Measurements from ENCODE around the gene ARVCF. TPM values are rescaled to one million over a fixed set of nuclear protein-coding genes. Genes with fewer than 3 reads are reported as not detected.

The ARVCF gene
- total and polyA plus RNA-seq, 2 of the 8 experiments (the other 6 are each of a cell fraction or from before 2014, with no cell fraction given) = 31.0 to 43.2 TPM

DNA sequence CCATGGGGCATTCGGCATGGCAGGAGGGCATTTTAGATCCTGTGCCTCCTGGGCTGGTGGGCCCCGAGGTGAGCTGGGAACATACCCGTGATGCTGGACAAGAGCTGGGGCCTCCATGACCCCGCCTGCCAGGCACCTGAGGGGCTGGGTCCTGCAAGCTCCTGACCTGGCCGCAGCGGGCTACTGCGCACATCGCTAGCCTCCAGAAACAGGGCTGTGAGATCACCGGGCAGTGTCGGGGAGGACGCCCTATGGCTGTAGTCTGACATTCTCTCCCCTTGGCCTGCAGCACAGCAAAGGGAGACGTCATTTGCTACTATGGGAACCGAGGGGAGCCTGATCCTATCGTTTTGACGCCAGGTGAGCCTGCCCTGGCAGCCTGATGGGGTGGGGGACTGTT is 39.0 kb upstream of the ARVCF start:
- Histone ChIP-seq H3K9ac (replicated peaks in 1 of 4; ENCODE audit: extremely low read depth in 1 of 4, low read depth in 3 of 4, low read length in 3 of 4) (no peak overlapping the region), H2AFZ (ENCODE audit: low read length) (no peak overlapping the region), H3K4me1 (replicated peaks in 1 of 4; ENCODE audit: control insufficient read depth in 3 of 4, insufficient read depth in 4 of 4, low read length in 3 of 4) (no peaks in the 10 kb centered on the region), H3K4ac (replicated peaks; ENCODE audit: insufficient read length, low read depth, low read length) (no peak overlapping the region), H2BK20ac (ENCODE audit: low read length) (no peak overlapping the region), H3K23me2 (ENCODE audit: low read depth, low read length) (0 out of 2 replicates have a peak, but pooled peaks cover 2% of the 10 kb centered on the region), H3K23ac (ENCODE audit: insufficient read length) (no peak overlapping the region), H2AK5ac (ENCODE audit: low read depth, low read length) (no peak overlapping the region), H3K56ac (replicated peaks; ENCODE audit: insufficient read length, low read depth, low read length) (no peak overlapping the region), H3K4me3 (ENCODE audit: extremely low read depth in 1 of 4, insufficient read depth in 2 of 4, low read depth in 3 of 4, low read length in 4 of 4) (no peak overlapping the region), H3K14ac (ENCODE audit: insufficient read length) (no peak overlapping the region), H2BK120ac (replicated peaks; ENCODE audit: low read depth, low read length) (no peak overlapping the region), H3K79me2 (ENCODE audit: control insufficient read depth in 1 of 2, insufficient read depth in 2 of 2, low read length in 2 of 2) (no peaks in the 10 kb centered on the region), H4K20me1 (replicated peaks in 1 of 2; ENCODE audit: control insufficient read depth in 1 of 2, insufficient read depth in 2 of 2, low read length in 2 of 2) (peaks cover 0 to 5% of the 10 kb centered on the region in 2 experiments), H3K18ac (ENCODE audit: extremely low read depth, low read length) (no peak overlapping the region), H3K9me3 (ENCODE audit: insufficient read depth in 2 of 2, low read depth in 1 of 2, low read length in 1 of 2) (no peaks in the 10 kb centered on the region), H3K27me3 (replicated peaks in 1 of 4; ENCODE audit: control insufficient read depth in 3 of 4, extremely low read depth in 1 of 4, insufficient read depth in 3 of 4, low read length in 3 of 4) (no peaks in the 10 kb centered on the region; a peak in 1 of 7 replicates), H2BK15ac (ENCODE audit: low read length) (no peak overlapping the region), H3K4me2 (ENCODE audit: insufficient read depth in 1 of 2, low read depth in 2 of 2, low read length in 2 of 2) (no peak overlapping the region), H2BK5ac (ENCODE audit: low read depth, low read length) (no peak overlapping the region), H3K36me3 (ENCODE audit: control insufficient read depth in 2 of 4, insufficient read depth in 4 of 4, low read length in 3 of 4) (no peaks in the 10 kb centered on the region), H4K5ac (ENCODE audit: insufficient read length, low read depth, low read length) (no peak overlapping the region), H3K27ac (ENCODE audit: low read depth, low read length) (no peak overlapping the region), H2BK12ac (ENCODE audit: low read depth, low read length) (no peak overlapping the region), H4K8ac (ENCODE audit: extremely low read depth, insufficient read depth, low read length) (no peak overlapping the region), H3K79me1 (ENCODE audit: low read depth, low read length) (no peaks in the 10 kb centered on the region), H4K91ac (replicated peaks; ENCODE audit: insufficient read length, low read length) (no peak overlapping the region)
- 93% methylated on average over 14 of the region's 15 CpGs; no CpG with 5 or more reads in 1 of the 2 experiments for WGBS, 2 experiments (ENCODE audit: extremely low coverage in 1 of 2, insufficient coverage in 1 of 2, insufficient read length in 1 of 2, insufficient replicate concordance in 2 of 2, low coverage in 1 of 2, low lambda C conversion rate in 2 of 2, missing lambda C conversion rate in 1 of 2)
- CTCF ChIA-PET (ENCODE audit: partially characterized antibody) = interaction anchor here (1.1 kb wide), 1 partner anchor 13 kb away, joined by 3 read pairs; no protein-coding TSS in a partner anchor
- FAIRE-seq (no peak), DNase-seq (ENCODE audit: low read depth in 1 of 2, low spot score in 2 of 2) (no peak)
- TF ChIP-seq EZH2 (IDR thresholded peaks at IDR 0.05; ENCODE audit: low read depth, low read length, severe bottlenecking) (no peak), TEAD4 (IDR thresholded peaks at IDR 0.05; ENCODE audit: low read depth, low read length) (no peak), TBP (IDR thresholded peaks at IDR 0.05; ENCODE audit: low read depth, low read length) (no peak), KDM4A (IDR thresholded peaks at IDR 0.05; ENCODE audit: low read depth, low read length, severe bottlenecking) (no peak), CHD1 (IDR thresholded peaks at IDR 0.05; ENCODE audit: low read depth, low read length) (no peak), BACH1 (IDR thresholded peaks at IDR 0.05; ENCODE audit: low read length) (no peak), EP300 (IDR thresholded peaks at IDR 0.05; ENCODE audit: borderline replicate concordance in 1 of 2, low read depth in 2 of 2, low read length in 2 of 2) (no peak), GTF2F1 (IDR thresholded peaks at IDR 0.05; ENCODE audit: borderline replicate concordance, low read depth, low read length) (no peak)
- POLR2A ChIA-PET (ENCODE audit: partially characterized antibody) = interaction anchor here (1.7 kb wide), 1 partner anchor 39 kb away, joined by 4 read pairs; no protein-coding TSS in a partner anchor
